HCT116 (cell line): Measurements from ENCODE around the gene LIMA1. TPM values are rescaled to one million over a fixed set of nuclear protein-coding genes. Genes with fewer than 3 reads are reported as not detected.
"Not testable (repeated sequence)": the region's sequence is repeated elsewhere in the genome, so short reads cannot be mapped to it uniquely, and the experiment has no call there.

Source experiments
- ATAC-seq: fragments of 200-7000 bp; cut with Tn5 transposase; 2 replicates; pipeline ENCODE4 v1.9.1; 2020; ENCODE audit warnings: mild to moderate bottlenecking, moderate library complexity
- BruUV-seq: library from RNA; stranded (reverse); fragments of 400-500 nt; replicated peaks from 2 replicates; lab custom pipeline; 2021; lab: Mats Ljungman, UMichigan
- CTCF ChIA-PET: fragments of 300-600 bp; sonication (Branson Sonifier 250); formaldehyde crosslinking; loops from one replicate; lab custom pipeline; 2021; ENCODE audit warnings: antibody characterized with exemption; lab: Charles Lee
- POLR2A ChIA-PET: fragments of 300-600, 350-600 bp; sonication (Branson Sonifier 250); formaldehyde crosslinking; loops from one replicate; lab custom pipeline; 2021; ENCODE audit warnings: antibody characterized with exemption; lab: Charles Lee
- RAD21 ChIA-PET, 2 experiments: fragments of 300-600 bp; sonication (Branson Sonifier 250); formaldehyde crosslinking; loops; one replicate each; lab custom pipeline; 2023; ENCODE audit warnings: low total read pairs in 2 of 2; ENCODE audit not compliant: uncharacterized antibody in 2 of 2, unreplicated experiment in 2 of 2, low non-redundant PET in 1 of 2; lab: Charles Lee
- DNase-seq: peaks from one replicate; pipeline ENCODE4 v3.0.0-alpha.2; 2010; ENCODE audit warnings: low read depth, low spot score
- H2AFZ ChIP-seq: fragments of 200-600 bp; shearing (Covaris generic), sonication (generic); 2 replicates; pipeline ENCODE4 v1.6.1; 2017; ENCODE audit warnings: low read depth, mixed run types, mixed read lengths, antibody characterized with exemption, low read length; ENCODE audit not compliant: poor library complexity, severe bottlenecking
- H3K27ac ChIP-seq: 2 replicates; pipeline ENCODE4 v1.5.1; 2012; ENCODE audit warnings: low read depth, low read length
- H3K27me3 ChIP-seq: fragments of 200-600 bp; sonication (generic); 2 replicates; pipeline ENCODE4 v1.6.1; 2016; ENCODE audit warnings: mixed run types, low read length, mixed read lengths; ENCODE audit not compliant: insufficient read depth
- H3K36me3 ChIP-seq, 2 experiments: fragments of 200-500 bp in 1 of 2; fragments of 200-600 bp in 1 of 2; sonication (Bioruptor generic) in 1 of 2; sonication (generic) in 1 of 2; 2 replicates each; pipeline versions ENCODE4 v1.5.1 to v1.6.1; 2014 to 2016; ENCODE audit warnings: low read length in 2 of 2, inconsistent platforms in 1 of 2, mixed read lengths in 1 of 2, mixed run types in 1 of 2; ENCODE audit not compliant: insufficient read depth in 2 of 2, control insufficient read depth in 1 of 2
- H3K4me1 ChIP-seq, 2 experiments: fragments of 200-600 bp in 1 of 2; sonication (generic) in 1 of 2; 2 replicates each; pipeline versions ENCODE4 v1.5.1 to v1.6.1; 2012 to 2017; ENCODE audit warnings: low read length in 2 of 2, inconsistent platforms in 1 of 2, mild to moderate bottlenecking in 1 of 2, mixed read lengths in 1 of 2, mixed run types in 1 of 2, moderate library complexity in 1 of 2; ENCODE audit not compliant: insufficient read depth in 2 of 2, control insufficient read depth in 1 of 2
- H3K4me2 ChIP-seq: fragments of 200-600 bp; sonication (generic); 2 replicates; pipeline ENCODE4 v1.6.1; 2017; ENCODE audit warnings: mixed run types, low read length, mixed read lengths
- H3K4me3 ChIP-seq, 2 experiments: fragments of 200-600 bp in 1 of 2; sonication (generic) in 1 of 2; replicated peaks in 1 of 2; 2 replicates each; pipeline ENCODE4 v1.5.1; 2011 to 2016; ENCODE audit warnings: low read length in 2 of 2, control low read depth in 1 of 2, low read depth in 1 of 2, mild to moderate bottlenecking in 1 of 2, mixed read lengths in 1 of 2, mixed run types in 1 of 2
- H3K79me2 ChIP-seq: fragments of 200-600 bp; sonication (generic); 2 replicates; pipeline ENCODE4 v1.6.1; 2017; ENCODE audit warnings: mild to moderate bottlenecking, mixed run types, low read length, moderate library complexity, mixed read lengths; ENCODE audit not compliant: insufficient read depth
- H3K9ac ChIP-seq: fragments of 200-600 bp; sonication (generic); 2 replicates; pipeline ENCODE4 v1.6.1; 2016; ENCODE audit warnings: low read length, mixed read lengths
- H3K9me2 ChIP-seq: fragments of 200-600 bp; sonication (generic), shearing (Covaris generic); 2 replicates; pipeline ENCODE4 v1.6.1; 2017; ENCODE audit warnings: mixed run types, mild to moderate bottlenecking, moderate library complexity; ENCODE audit not compliant: insufficient read depth
- H3K9me3 ChIP-seq, 2 experiments: fragments of 200-500 bp in 1 of 2; fragments of 200-600 bp in 1 of 2; sonication (Bioruptor generic) in 1 of 2; sonication (generic) in 1 of 2; 2 replicates each; pipeline ENCODE4 v1.6.1; 2014 to 2017; ENCODE audit warnings: low read length in 2 of 2, mixed read lengths in 2 of 2, inconsistent platforms in 1 of 2, low read depth in 1 of 2, mild to moderate bottlenecking in 1 of 2, mixed run types in 1 of 2, moderate library complexity in 1 of 2; ENCODE audit not compliant: control insufficient read depth in 1 of 2, insufficient read depth in 1 of 2
- H4K20me1 ChIP-seq: fragments of 200-600 bp; sonication (generic), shearing (Covaris generic); 2 replicates; pipeline ENCODE4 v1.6.1; 2017; ENCODE audit warnings: mixed run types, mild to moderate bottlenecking, moderate library complexity; ENCODE audit not compliant: insufficient read depth
- CBX3 ChIP-seq: IDR thresholded peaks from 2 replicates; pipeline ENCODE4 v1.6.1; 2012; ENCODE audit warnings: low read depth
- EZH2phosphoT487 ChIP-seq: fragments of 200-600 bp; IDR thresholded peaks from 2 replicates; pipeline ENCODE4 v1.6.1; 2018; ENCODE audit warnings: antibody characterized with exemption, borderline replicate concordance
- POLR2A ChIP-seq: IDR thresholded peaks from 2 replicates; pipeline ENCODE4 v1.7.0; 2011; ENCODE audit warnings: borderline replicate concordance; ENCODE audit not compliant: insufficient read depth, insufficient read length; ENCODE audit errors: extremely low read depth
- SRF ChIP-seq: IDR thresholded peaks from 2 replicates; pipeline ENCODE4 v1.6.1; 2012; ENCODE audit warnings: low read depth
- TCF7L2 ChIP-seq: IDR thresholded peaks from 2 replicates; pipeline ENCODE4 v1.7.0; 2011; ENCODE audit warnings: borderline replicate concordance, inconsistent platforms; ENCODE audit not compliant: insufficient read depth, insufficient read length; ENCODE audit errors: extremely low read depth
- ZFX ChIP-seq: fragments of 450-650 bp; IDR thresholded peaks from 2 replicates; pipeline ENCODE4 v1.6.1; 2017
- ZNF274 ChIP-seq: fragments of 200-500 bp; sonication (Bioruptor generic); IDR thresholded peaks from 2 replicates; pipeline ENCODE4 v1.6.1; 2014; ENCODE audit warnings: mild to moderate bottlenecking, low read depth, low read length, inconsistent platforms
- intact Hi-C: fragments of 100-400 bp; cut with micrococcal nuclease; formaldehyde crosslinking; loops from 2 replicates; pipeline ENCODE4 v1.10.0; 2022
- total RNA-seq: library from RNA; stranded (reverse); gene quantifications from one replicate; pipeline ENCODE4 v1.2.1, GENCODE V29; 2021; ENCODE audit not compliant: unreplicated experiment
- TF ChIP-seq, protein P1 (sequence below): IDR thresholded peaks from 2 replicates; pipeline ENCODE4 v1.6.1; 2012; ENCODE audit warnings: low read depth
- TF ChIP-seq, protein P2 (sequence below): IDR thresholded peaks from 2 replicates; pipeline ENCODE4 v1.6.1; 2011; ENCODE audit warnings: mild to moderate bottlenecking, low read length, moderate library complexity; ENCODE audit not compliant: insufficient replicate concordance; ENCODE audit errors: extremely low read depth
- TF ChIP-seq, protein P3 (sequence below): IDR thresholded peaks from 2 replicates; pipeline ENCODE4 v1.6.1; 2012

LIMA1 gene
- total RNA-seq, 1 experiment from 2014 or later: 79.6 TPM

DNA sequence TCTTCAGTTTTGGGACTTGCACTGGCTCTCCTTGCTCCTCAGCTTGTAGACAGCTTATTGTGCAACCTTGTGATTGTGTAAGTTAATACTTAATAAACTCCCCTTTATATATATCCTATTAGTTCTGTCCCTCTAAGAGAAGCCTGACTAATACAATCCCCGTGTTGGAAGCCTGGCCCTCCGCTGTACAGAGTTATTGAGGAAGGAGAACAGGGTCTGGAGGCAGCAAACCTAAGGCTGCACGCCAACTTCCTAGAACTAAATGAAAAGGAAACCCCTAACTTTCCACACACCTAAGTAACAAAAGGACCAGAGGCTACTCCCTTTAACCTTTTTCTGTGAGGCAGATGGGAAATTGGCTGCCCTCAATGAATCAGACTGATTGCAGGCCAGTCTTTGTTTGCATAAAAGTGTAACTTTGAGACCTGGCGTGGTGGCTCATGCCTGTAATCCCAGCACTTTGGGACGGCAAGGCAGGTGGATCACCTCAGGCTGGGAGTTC, 42.6 kb upstream of the LIMA1 start:
- Histone ChIP-seq H4K20me1 (no peaks in the 10 kb centered on the region), H3K36me3 (no peaks in the 10 kb centered on the region), H3K4me1 (peaks cover 17 to 27% of the 10 kb centered on the region in 2 experiments), H3K4me2 (no peak overlapping the region), H3K9me3 (no peaks in the 10 kb centered on the region), H3K9ac (no peak overlapping the region), H2AFZ (no peak overlapping the region), H3K27me3 (no peaks in the 10 kb centered on the region), H3K9me2 (no peaks in the 10 kb centered on the region), H3K4me3 (no peak overlapping the region), H3K79me2 (no peaks in the 10 kb centered on the region), H3K27ac (no peak overlapping the region)
- DNase-seq (no peak), ATAC-seq (no peak)
- BruUV-seq: no TSS peak
- intact Hi-C loops: no loop called here
- no peak for TF ChIP-seq CBX3
- TF ChIP-seq, protein P1, sequence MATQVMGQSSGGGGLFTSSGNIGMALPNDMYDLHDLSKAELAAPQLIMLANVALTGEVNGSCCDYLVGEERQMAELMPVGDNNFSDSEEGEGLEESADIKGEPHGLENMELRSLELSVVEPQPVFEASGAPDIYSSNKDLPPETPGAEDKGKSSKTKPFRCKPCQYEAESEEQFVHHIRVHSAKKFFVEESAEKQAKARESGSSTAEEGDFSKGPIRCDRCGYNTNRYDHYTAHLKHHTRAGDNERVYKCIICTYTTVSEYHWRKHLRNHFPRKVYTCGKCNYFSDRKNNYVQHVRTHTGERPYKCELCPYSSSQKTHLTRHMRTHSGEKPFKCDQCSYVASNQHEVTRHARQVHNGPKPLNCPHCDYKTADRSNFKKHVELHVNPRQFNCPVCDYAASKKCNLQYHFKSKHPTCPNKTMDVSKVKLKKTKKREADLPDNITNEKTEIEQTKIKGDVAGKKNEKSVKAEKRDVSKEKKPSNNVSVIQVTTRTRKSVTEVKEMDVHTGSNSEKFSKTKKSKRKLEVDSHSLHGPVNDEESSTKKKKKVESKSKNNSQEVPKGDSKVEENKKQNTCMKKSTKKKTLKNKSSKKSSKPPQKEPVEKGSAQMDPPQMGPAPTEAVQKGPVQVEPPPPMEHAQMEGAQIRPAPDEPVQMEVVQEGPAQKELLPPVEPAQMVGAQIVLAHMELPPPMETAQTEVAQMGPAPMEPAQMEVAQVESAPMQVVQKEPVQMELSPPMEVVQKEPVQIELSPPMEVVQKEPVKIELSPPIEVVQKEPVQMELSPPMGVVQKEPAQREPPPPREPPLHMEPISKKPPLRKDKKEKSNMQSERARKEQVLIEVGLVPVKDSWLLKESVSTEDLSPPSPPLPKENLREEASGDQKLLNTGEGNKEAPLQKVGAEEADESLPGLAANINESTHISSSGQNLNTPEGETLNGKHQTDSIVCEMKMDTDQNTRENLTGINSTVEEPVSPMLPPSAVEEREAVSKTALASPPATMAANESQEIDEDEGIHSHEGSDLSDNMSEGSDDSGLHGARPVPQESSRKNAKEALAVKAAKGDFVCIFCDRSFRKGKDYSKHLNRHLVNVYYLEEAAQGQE: no peak
- TF ChIP-seq EZH2phosphoT487: no peak
- TF ChIP-seq TCF7L2: no peak
- TF ChIP-seq POLR2A: no peak
- TF ChIP-seq, protein P2, sequence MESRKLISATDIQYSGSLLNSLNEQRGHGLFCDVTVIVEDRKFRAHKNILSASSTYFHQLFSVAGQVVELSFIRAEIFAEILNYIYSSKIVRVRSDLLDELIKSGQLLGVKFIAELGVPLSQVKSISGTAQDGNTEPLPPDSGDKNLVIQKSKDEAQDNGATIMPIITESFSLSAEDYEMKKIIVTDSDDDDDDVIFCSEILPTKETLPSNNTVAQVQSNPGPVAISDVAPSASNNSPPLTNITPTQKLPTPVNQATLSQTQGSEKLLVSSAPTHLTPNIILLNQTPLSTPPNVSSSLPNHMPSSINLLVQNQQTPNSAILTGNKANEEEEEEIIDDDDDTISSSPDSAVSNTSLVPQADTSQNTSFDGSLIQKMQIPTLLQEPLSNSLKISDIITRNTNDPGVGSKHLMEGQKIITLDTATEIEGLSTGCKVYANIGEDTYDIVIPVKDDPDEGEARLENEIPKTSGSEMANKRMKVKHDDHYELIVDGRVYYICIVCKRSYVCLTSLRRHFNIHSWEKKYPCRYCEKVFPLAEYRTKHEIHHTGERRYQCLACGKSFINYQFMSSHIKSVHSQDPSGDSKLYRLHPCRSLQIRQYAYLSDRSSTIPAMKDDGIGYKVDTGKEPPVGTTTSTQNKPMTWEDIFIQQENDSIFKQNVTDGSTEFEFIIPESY: no peak
- no peak for TF ChIP-seq ZNF274
- no peak for TF ChIP-seq ZFX
- no peak for TF ChIP-seq SRF
- TF ChIP-seq, protein P3, sequence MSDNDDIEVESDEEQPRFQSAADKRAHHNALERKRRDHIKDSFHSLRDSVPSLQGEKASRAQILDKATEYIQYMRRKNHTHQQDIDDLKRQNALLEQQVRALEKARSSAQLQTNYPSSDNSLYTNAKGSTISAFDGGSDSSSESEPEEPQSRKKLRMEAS: no peak
- ChIA-PET CTCF (no interaction called here), POLR2A (no interaction called here), RAD21 (no interaction called here)

DNA sequence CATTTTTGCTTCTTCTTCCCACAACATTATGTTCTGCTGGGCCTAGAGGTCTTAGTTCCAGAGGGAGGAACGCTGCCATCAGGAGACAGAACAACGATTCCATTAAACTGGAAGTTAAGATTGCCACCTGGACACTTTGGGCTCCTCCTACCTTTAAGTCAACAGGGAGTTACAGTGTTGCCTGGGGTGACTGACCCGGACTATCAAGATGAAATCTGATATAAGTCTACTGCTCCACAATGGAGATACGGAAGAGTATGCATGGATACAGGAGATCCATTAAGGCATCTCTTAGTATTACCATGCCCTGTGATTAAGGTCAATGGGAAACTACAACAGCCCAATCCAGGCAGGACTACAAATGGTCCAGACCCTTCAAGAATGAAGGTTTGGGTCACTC, 41.5 kb upstream of the LIMA1 start:
- H4K20me1 ChIP-seq, H3K4me2 ChIP-seq, H3K9me3 ChIP-seq, H3K9ac ChIP-seq, CTCF ChIA-PET, H3K36me3 ChIP-seq, H2AFZ ChIP-seq, H3K27me3 ChIP-seq, ATAC-seq, H3K27ac ChIP-seq, H3K79me2 ChIP-seq, DNase-seq, BruUV-seq, H3K9me2 ChIP-seq, RAD21 ChIA-PET, H3K4me3 ChIP-seq, intact Hi-C loops, POLR2A ChIA-PET: not testable (repeated sequence)
- peaks cover 14 to 18% of the 10 kb centered on the region in 2 experiments for H3K4me1 ChIP-seq
